WTC11 (cell line): Measurements from ENCODE around the gene TBC1D22A.

Source experiments
- CREB1 ChIP-seq: sonication (generic); formaldehyde crosslinking; IDR thresholded peaks from 2 replicates; pipeline ENCODE4 v1.8.0; 2023; ENCODE audit warnings: mild to moderate bottlenecking, missing genetic modification reagents
- CTCF ChIP-seq: fragments of 200-600 bp; IDR thresholded peaks from 2 replicates; pipeline ENCODE4 v1.8.0; 2022; ENCODE audit warnings: antibody characterized with exemption
- FOXK1 ChIP-seq: sonication (generic); formaldehyde crosslinking; IDR thresholded peaks from 2 replicates; pipeline ENCODE4 v1.8.0; 2022; ENCODE audit warnings: mild to moderate bottlenecking, moderate library complexity, missing genetic modification reagents
- GTF2I ChIP-seq: fragments of 250-450 bp; sonication (Bioruptor Pico); conservative IDR thresholded peaks from 2 replicates; pipeline ENCODE4 v1.4.0; 2021; ENCODE audit warnings: mild to moderate bottlenecking
- IRF1 ChIP-seq: sonication (generic); formaldehyde crosslinking; IDR thresholded peaks from 2 replicates; pipeline ENCODE4 v1.8.0; 2023; ENCODE audit warnings: missing genetic modification reagents
- PREB ChIP-seq: sonication (generic); formaldehyde crosslinking; IDR thresholded peaks from 2 replicates; pipeline ENCODE4 v1.8.1; 2022; ENCODE audit warnings: mild to moderate bottlenecking, missing genetic modification reagents, moderate library complexity, borderline replicate concordance
- ZNF317 ChIP-seq: sonication (generic); formaldehyde crosslinking; IDR thresholded peaks from 2 replicates; pipeline ENCODE4 v1.8.1; 2023; ENCODE audit warnings: low read depth, mild to moderate bottlenecking, moderate library complexity, missing genetic modification reagents, borderline replicate concordance

GRCh38 chr22:47166033-47166404, 403.6 kb downstream of the TBC1D22A start:
- TF ChIP-seq GTF2I (CRISPR knock-in tag) (no peak), CTCF (no peak), CREB1 (CRISPR knock-in tag) (no peak), IRF1 (CRISPR knock-in tag) (no peak), FOXK1 (CRISPR knock-in tag) (no peak), ZNF317 (CRISPR knock-in tag) (no peak), PREB (no peak)
